Measurements from ENCODE around the gene MACROH2A1. TPM values are rescaled to one million over a fixed set of nuclear protein-coding genes. Genes with fewer than 3 reads are reported as not detected.

Gene MACROH2A1
- total RNA-seq, 1 donor from 2014 or later: 390 TPM

- DNase-seq (ENCODE audit: low read depth): no peak
- TF ChIP-seq, protein P1, sequence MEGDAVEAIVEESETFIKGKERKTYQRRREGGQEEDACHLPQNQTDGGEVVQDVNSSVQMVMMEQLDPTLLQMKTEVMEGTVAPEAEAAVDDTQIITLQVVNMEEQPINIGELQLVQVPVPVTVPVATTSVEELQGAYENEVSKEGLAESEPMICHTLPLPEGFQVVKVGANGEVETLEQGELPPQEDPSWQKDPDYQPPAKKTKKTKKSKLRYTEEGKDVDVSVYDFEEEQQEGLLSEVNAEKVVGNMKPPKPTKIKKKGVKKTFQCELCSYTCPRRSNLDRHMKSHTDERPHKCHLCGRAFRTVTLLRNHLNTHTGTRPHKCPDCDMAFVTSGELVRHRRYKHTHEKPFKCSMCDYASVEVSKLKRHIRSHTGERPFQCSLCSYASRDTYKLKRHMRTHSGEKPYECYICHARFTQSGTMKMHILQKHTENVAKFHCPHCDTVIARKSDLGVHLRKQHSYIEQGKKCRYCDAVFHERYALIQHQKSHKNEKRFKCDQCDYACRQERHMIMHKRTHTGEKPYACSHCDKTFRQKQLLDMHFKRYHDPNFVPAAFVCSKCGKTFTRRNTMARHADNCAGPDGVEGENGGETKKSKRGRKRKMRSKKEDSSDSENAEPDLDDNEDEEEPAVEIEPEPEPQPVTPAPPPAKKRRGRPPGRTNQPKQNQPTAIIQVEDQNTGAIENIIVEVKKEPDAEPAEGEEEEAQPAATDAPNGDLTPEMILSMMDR (conservative IDR thresholded peaks at IDR 0.05; ENCODE audit: low read depth, low read length): no peak
- H3K4me3 ChIP-seq (ENCODE audit: low read depth, low read length): no peak overlapping the region
These were observed 41.9 kb upstream of the MACROH2A1 start for GRCh38 chr5:135440916-135441315.

GRCh38 chr5:135439231-135440205 lies 40.5 kb upstream of the MACROH2A1 start:
- DNase-seq (ENCODE audit: low read depth): no peak
- H3K4me3 ChIP-seq (ENCODE audit: low read depth, low read length): no peak overlapping the region
- TF ChIP-seq, protein P1 (conservative IDR thresholded peaks at IDR 0.05; ENCODE audit: low read depth, low read length): no peak

DNA sequence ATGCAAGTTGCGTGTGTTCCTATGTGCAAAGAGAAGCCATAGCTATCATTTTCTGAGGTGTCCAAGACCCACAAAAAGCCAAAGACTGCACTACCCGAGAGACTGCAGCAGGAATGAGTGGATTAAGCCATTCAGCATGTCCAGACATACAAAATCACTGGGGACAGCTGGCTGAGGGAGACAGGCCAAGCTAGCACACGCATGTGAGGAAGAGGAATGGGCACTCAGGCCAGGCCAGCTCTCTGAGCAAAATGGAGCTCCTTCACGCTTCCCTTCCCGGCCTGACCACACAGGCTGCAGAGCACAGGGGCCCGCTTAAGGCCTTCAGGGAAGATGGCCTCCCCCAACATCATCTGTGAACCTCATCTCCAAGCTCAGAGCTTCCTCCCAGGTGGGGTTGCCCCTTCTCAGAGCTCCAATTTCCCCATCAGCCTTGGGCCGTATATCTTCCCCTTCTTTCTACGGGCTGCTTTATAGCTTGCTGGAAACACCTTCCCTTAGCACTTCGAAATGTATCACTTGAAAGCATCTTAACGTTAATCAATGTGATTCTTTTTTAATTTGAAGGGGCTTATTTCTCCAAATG lies 39.7 kb upstream of the MACROH2A1 start:
- H3K4me3 ChIP-seq (ENCODE audit: low read depth, low read length): no peak overlapping the region
- no peak for DNase-seq (ENCODE audit: low read depth)
- TF ChIP-seq, protein P1 (conservative IDR thresholded peaks at IDR 0.05; ENCODE audit: low read depth, low read length): no peak

GRCh38 chr5:135437796-135438560 lies 38.9 kb upstream of the MACROH2A1 start:
- TF ChIP-seq, protein P1 (conservative IDR thresholded peaks at IDR 0.05; ENCODE audit: low read depth, low read length): no peak
- H3K4me3 ChIP-seq (ENCODE audit: low read depth, low read length): no peak overlapping the region
- DNase-seq (ENCODE audit: low read depth): no peak

DNA sequence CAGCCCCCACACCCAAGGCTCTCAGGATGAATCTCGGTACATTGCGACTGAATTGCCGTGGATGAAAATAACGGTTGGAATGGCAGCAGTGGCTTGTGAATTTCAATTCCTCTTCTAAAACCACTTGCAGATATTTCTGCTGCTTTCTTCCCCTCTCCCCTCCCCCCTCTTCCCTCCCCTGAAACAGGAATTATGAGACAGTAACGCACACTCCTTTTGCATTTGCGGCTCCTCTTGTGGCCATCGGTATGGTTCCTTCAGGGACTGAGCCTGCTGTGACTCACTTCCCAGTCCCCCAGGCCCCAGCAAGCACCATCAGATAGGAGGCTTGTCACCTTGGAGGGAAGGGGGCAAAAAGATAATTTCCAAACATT lies 38.4 kb upstream of the MACROH2A1 start:
- TF ChIP-seq, protein P1 (conservative IDR thresholded peaks at IDR 0.05; ENCODE audit: low read depth, low read length): no peak
- no peak overlapping the region for H3K4me3 ChIP-seq (ENCODE audit: low read depth, low read length)
- no peak for DNase-seq (ENCODE audit: low read depth)

DNA sequence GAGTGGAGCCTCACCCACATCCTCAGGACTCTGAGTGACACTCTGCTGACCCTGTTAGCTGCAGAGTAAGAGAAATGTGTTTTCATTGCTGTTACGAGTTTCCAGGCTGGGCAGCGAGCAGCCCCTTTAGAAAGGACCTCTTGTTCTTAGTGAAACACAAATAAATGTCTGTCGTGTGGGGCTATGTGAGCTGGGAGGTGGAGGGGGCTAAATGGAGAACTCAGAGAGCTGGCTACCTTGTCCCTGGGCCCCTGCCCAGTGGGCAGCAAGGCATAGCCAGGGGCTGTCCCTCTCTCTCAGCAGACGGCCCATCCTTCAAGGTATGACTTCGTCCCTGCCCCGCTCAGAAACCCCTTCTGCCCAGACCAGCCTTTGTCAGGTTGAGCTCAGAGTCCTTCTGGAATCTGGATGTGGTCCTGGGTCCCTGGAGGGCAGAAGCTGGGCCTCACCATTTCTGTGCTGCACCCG lies 38.0 kb upstream of the MACROH2A1 start:
- TF ChIP-seq, protein P1 (conservative IDR thresholded peaks at IDR 0.05; ENCODE audit: low read depth, low read length): no peak
- H3K4me3 ChIP-seq (ENCODE audit: low read depth, low read length): no peak overlapping the region
- no peak for DNase-seq (ENCODE audit: low read depth)
